HTERT RPE-1 (cell line): ENCODE results near the gene CACNB3.
"Not testable (repeated sequence)": the region's sequence is repeated elsewhere in the genome, so short reads cannot be mapped to it uniquely, and the experiment has no call there.

ENCODE experiments used
- in situ Hi-C: fragments of 300-500 bp; cut with MboI; formaldehyde crosslinking; loops from 4 replicates; pipeline ENCODE4 v1.14.3; 2020; ENCODE audit warnings: low sequenced_read_pairs

CACNB3 gene

GRCh38 chr12:48852734-48853688, 34.7 kb downstream of the CACNB3 start:
- in situ Hi-C loops = no loop called here

GRCh38 chr12:48854488-48854887, 36.2 kb downstream of the CACNB3 start:
- in situ Hi-C loops = no loop called here

- in situ Hi-C loops = not testable (repeated sequence)
Measured at GRCh38 chr12:48854932-48855331, 36.6 kb downstream of the CACNB3 start.

- in situ Hi-C loops = no loop called here
Measured at GRCh38 chr12:48856379-48856778, 38.1 kb downstream of the CACNB3 start.

- in situ Hi-C loops = no loop called here
Measured at GRCh38 chr12:48857278-48857994, 39.1 kb downstream of the CACNB3 start.

- in situ Hi-C loops = no loop called here
Measured at GRCh38 chr12:48858043-48858442, 39.7 kb downstream of the CACNB3 start.

GRCh38 chr12:48859607-48860006, 41.3 kb downstream of the CACNB3 start:
- in situ Hi-C loops = no loop called here

- in situ Hi-C loops = not testable (repeated sequence)
Measured at GRCh38 chr12:48860236-48860635, 41.9 kb downstream of the CACNB3 start.

GRCh38 chr12:48861111-48861510, 42.8 kb downstream of the CACNB3 start:
- in situ Hi-C loops = no loop called here

GRCh38 chr12:48862760-48863159, 44.5 kb downstream of the CACNB3 start:
- in situ Hi-C loops = no loop called here

GRCh38 chr12:48863291-48863690, 45.0 kb downstream of the CACNB3 start:
- in situ Hi-C loops = no loop called here

- in situ Hi-C loops = no loop called here
Measured at GRCh38 chr12:48865281-48866051, 47.2 kb downstream of the CACNB3 start, which contains the start of gene RND1. Gene RND1 (minus strand): TSS chr12:48865870. CDS start chr12:48865767, 103 bp downstream.

GRCh38 chr12:48866052-48866711, 47.9 kb downstream of the CACNB3 start:
- in situ Hi-C loops = no loop called here

- in situ Hi-C loops = no loop called here
Measured at GRCh38 chr12:48868451-48868850, 50.2 kb downstream of the CACNB3 start.

- in situ Hi-C loops = no loop called here
Measured at GRCh38 chr12:48869191-48869590, 50.9 kb downstream of the CACNB3 start.

- in situ Hi-C loops = no loop called here
Measured at GRCh38 chr12:48873096-48873495, 54.8 kb downstream of the CACNB3 start.

- in situ Hi-C loops = not testable (repeated sequence)
Measured at GRCh38 chr12:48873534-48873933, 55.2 kb downstream of the CACNB3 start.

- in situ Hi-C loops = no loop called here
Measured at GRCh38 chr12:48875944-48876515, 57.7 kb downstream of the CACNB3 start.
